NCI-H1092 treated with DMSO at 0.1 percent for 48 hours (cell line): ENCODE measurements around the gene SARNP.
A peak's percentile ranks its signal among the peaks of the same experiment; 100 is the strongest.

ENCODE experiments used
- DNase-seq: peaks from one replicate; lab custom pipeline; 2025; lab: John Stamatoyannopoulos, UW

SARNP gene

GRCh38 chr12:55742719-55743405 is 74.7 kb downstream of the SARNP start, which contains the start of gene GDF11:
TSS of gene GDF11 (plus strand) at chr12:55743122. CDS start at chr12:55743317, 195 bp downstream.
- DNase-seq: peak; percentile 82

GRCh38 chr12:55741931-55742680 is 75.4 kb downstream of the SARNP start:
- no peak for DNase-seq

- DNase-seq: no peak
Measured at GRCh38 chr12:55739025-55739378, 78.5 kb downstream of the SARNP start.

DNA sequence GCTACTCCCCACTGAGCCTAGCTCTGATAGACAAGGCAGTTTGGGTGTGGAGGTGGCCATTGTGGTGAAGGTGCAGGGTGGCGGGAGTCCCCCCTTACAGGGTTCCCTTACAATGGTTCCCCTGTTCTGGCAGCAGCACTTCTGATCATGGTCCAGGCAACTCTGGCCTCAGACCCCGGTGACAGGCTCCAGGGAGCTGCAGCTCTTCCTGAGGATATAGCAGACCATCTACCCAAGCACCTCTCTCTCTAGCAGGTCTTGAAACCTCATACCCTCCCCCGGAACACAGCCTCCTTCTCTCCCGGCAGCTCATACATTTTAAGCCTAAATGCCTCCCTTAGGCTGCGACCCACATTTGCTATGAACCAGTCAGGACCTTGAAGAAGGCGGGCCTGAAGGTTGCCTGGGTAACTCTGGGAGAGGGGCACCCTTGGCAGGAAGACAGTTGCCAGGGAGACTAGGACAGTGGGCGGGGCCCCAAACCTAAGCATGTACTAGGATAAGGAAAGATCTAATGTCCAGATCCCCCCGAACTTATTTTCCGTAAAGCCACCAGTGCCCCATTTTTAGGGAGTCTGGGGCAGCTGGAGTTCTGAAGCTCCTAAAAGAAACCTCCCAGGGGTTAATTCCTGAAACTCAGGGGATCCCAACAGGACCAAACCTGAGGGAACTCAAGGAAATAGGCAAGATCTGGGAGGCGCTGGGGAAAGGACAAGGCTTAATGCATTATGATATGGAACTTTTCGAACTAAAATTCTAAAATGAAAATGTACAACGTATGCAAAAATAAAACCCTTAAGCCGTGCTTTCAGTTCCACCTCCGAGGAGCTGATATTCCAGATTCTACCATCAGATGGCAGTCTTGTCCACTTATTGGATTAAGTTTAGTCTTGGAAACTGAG is 79.2 kb downstream of the SARNP start:
- peak; percentile 75 for DNase-seq

GRCh38 chr12:55737581-55738122 is 79.9 kb downstream of the SARNP start:
- no peak for DNase-seq

DNA sequence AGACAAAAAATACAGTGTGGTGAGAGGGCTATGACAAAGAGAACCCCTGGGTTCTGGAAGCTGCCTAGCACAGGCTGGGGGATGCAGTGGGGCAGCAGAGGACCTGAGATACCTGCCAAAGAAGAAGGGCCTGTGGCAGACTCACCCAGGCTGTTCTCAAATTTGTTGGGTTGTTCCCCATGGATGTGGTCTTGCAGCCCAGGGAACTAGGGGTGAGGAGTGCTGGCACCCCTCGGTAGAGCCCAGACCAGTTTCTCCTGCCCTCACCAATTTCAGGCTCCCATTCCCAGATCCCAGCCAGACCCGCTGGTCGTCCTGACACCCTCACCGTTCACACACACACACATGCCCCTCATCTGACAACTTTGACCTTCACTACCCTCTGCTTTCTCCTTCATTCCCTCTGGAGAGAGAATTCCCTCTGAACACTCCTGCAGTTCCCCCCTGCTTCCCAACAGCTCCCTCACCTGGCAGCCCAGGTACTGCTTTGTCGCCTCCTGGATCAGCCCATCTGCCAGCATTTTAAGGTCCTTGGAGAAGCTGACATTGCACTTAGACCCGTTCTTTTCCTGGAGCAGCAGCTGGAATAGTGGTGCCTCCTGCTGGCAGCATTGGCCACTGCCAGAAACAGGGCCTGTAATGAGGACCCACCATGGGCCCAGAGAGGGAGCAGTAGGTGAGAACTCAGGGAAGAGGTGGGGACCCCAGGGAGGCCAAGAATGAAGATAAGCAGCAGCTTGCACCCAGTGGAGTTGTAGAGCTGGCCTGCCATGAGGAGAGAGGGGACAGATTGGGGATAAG is 80.5 kb downstream of the SARNP start:
- peak; percentile 24 for DNase-seq

- no peak for DNase-seq
Measured at GRCh38 chr12:55736076-55736475, 81.4 kb downstream of the SARNP start.

DNA sequence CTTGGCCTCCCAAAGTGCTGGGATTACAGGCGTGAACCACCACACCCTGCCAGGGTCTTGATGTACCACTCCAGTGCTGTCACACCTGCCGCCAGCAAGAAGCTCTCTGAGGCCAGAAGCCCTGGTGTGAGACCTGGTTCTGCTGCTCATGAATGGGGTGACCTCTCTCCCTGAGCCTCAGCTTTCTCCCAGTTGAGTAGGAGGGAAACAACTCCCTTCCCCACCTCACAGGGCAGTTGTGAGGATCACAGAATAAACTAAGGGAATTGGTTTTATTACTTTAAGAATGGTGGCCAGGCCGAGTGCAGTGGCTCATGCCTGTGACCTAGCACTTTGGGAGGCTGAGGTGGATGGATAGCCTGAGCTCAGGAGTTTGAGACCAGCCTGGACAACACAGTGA is 82.9 kb downstream of the SARNP start:
- DNase-seq: no peak

DNA sequence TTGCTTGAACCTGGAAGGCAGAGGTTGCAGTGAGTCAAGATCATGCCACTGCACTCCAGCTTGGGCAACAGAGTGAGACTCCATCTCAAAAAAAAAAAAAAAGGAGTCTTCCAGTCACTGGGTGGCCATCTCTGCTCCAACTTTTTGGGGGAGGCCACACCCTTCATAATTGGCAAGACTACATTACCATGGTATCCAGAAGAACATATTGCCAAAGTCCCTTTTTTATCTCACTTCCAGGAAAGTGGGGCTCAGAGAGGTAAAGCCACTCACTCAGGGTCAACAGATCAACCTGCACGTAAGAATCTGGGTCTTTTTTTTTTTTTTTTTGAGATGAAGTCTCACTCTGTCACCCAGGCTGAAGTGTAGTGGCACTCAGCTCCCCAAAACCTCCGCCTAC is 83.7 kb downstream of the SARNP start:
- DNase-seq: no peak

DNA sequence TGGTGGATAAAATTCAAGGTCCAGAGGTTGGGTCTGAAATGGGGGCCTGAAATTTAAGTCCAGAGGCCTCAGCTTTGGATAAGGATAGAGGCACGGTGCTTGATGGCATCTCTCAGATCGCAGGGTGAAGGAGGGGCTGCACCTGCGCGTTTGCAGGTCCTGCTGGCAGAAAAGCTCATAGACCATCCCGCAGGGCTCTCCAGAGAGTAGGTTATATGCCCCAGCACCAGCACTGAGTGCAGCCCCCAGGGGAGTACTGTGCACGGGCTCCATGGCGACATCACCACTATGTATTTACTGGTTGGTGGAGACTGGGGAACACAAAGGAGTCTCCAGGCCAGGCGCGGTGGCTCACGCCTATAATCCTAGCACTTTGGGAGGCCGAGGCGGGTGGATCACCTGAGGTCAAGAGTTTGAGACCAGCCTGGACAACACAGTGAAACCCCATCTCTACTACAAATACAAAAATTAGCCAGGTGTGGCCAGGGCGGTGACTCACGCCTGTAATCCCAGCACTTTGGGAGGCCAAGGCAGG is 84.4 kb downstream of the SARNP start:
- DNase-seq: no peak

- no peak for DNase-seq
Measured at GRCh38 chr12:55732288-55732687, 85.2 kb downstream of the SARNP start.

DNA sequence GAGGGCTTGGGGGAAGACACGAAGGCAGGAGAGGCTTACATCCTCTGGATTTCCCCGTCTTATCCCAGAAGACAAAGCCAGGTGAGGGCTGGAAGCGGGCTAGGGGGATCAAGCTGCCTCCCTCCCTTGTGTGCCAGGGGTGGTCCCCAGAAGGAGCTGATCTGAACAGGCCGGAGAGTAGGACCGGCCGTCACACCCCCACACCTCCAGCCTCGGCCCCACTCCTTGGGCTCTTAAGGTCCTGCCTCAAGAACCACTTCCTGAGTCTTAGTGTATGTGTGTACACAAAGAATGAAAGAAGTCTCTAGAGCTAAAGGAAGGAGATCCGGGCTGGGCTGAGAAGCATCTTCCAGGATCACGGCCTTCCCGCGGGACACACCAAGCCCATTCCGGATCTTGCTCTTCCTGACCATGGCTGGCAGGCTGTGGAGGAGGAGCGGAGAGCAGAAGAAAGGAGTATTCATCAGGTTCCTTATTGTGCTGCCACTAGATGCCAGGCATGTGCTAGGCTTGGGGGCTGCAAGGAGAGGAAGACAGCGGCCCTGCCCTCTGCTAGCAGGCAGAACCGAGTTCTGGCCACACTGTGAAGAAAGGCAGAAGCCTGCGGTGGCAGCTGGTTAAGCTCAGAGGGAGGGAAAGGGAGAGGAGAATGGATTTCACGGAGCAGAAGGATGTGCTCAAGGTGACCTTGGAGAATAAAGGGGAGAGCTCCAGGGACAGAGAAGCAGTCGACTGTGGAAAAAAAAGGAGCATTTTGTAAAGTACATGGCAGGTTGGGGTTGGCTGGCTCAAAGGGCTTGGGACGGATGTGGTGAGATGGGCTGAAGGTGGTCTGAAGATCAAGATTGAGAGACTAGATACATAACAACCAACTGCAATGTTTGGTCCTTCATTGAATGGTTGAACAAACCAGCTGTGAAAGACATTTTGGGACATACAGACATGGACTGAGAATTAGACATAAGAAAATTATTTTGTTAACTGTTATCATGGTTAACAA is 87.4 kb downstream of the SARNP start:
- DNase-seq: no peak

DNA sequence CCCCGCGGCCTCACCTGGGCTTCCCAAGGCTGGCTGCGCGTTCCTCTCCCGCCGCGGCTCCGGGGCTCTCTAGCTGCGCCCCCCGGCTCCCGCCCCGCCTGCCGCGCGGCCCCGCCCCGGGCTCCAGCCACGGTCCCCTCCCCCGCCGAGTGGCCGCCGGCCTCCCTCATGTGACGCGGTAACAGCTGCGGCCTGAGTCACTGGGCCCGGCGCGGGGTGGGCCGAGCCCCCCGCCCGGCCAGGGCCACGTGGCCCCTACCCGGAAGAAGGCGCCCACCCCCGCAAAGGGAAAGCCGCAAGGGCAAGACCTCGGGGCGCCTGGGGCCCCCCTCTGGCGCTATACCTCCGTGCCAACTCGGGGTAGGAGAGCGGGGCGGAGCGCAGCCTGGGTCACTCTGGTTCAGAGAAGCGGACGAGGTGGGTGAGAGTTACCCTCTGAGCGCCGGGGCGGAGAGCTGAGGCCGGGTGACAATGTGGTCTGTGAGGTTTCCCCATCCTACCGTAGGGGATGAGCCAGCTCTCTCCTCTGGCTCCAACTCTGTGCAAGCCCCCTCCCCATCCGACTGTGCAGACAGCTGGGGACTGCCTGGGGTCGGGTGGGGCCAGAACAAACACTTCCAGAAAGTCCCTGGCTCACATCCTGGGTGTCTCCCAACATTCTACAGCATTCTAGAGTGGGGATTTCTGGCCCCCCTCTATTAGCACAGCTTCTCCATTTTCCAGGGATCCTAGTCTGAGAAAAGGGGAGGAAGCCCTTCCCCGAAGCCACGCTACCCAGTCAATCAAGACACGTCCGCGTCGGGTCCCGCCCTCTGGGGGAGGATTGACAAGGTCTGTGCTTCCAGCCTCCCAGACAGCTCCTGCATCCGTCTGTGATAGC is 88.3 kb downstream of the SARNP start, which contains the start of gene CD63:
TSS of gene CD63 (minus strand) at position 71 of the 880 bp plus-strand sequence. CDS start 668 bp downstream, outside the sequence.
- peak; percentile 62 for DNase-seq

GRCh38 chr12:55728186-55728938 is 89.2 kb downstream of the SARNP start:
- no peak for DNase-seq

- no peak for DNase-seq
Measured at GRCh38 chr12:55727643-55728185, 89.8 kb downstream of the SARNP start.

GRCh38 chr12:55726971-55727370 is 90.6 kb downstream of the SARNP start:
- no peak for DNase-seq

DNA sequence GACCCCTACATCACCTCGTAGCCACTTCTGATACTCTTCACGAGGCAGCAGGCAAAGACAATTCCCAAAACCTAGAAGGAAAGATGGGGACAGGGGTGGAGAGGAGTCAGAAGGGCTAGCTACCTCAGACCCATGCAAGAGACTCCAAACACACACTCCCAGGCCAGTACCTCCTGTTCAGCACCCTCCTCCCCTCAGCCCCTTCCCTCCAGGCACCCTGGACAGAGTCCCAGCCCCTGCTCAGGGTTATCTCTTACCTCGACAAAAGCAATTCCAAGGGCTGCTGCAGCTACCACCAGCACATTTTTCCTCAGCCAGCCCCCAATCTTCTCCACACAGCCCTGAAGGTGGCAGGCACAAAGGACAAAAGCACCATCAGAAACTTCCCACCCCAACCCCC is 92.0 kb downstream of the SARNP start:
- no peak for DNase-seq

DNA sequence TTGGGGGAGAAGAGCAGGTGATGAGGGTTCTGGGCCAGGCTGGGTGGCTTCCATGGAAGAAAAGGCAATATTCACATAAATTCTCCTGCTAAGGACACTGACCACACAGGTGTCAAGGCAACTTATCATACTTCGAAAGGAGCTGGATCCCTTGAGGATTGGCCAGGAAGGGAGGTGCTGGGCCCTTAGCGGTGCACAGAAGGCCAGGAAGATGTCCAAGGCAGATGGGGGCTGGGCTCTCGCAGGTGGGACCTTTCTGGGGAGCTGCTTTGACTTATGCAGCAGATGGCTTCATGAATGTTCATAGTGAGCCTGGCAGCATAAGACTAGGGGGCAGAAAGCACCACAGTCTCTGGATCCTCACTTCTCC is 92.6 kb downstream of the SARNP start:
- DNase-seq: no peak
